Measurements from ENCODE around the gene UCP3. TPM values are rescaled to one million over a fixed set of nuclear protein-coding genes. Genes with fewer than 3 reads are reported as not detected.
"Not testable (repeated sequence)": the region's sequence is repeated elsewhere in the genome, so short reads cannot be mapped to it uniquely, and the experiment has no call there.

Gene UCP3
- total and polyA plus RNA-seq, 8 donors, result under 0.01 to 28.0 (median 0.70) TPM; not detected in 1

- H3K4me3 ChIP-seq, result no peak overlapping the region
- peaks cover 8 to 13% (median 9%) of the 10 kb centered on the region in 4 donors for H3K4me1 ChIP-seq
- WGBS, 5 donors, result 83 to 93% (median 87%) methylated on average over 7 of the region's 7 CpGs
- DNase-seq, result no peak
- no peaks in the 10 kb centered on the region for H3K9me3 ChIP-seq
- no peaks in the 10 kb centered on the region for H3K36me3 ChIP-seq
- no peak overlapping the region for H3K27ac ChIP-seq
- intact Hi-C loops (cut with DNase I; ENCODE audit: low total_unique reads), result no loop called here
- no peak for TF ChIP-seq POLR2A (IDR thresholded peaks at IDR 0.05)
- TF ChIP-seq CTCF (IDR thresholded peaks at IDR 0.05), result no peak
- TF ChIP-seq POLR2AphosphoS5 (IDR thresholded peaks at IDR 0.05), result no peak
- TF ChIP-seq EP300 (IDR thresholded peaks at IDR 0.05), result no peak
- no peaks in the 10 kb centered on the region for H3K27me3 ChIP-seq
Measured at GRCh38 chr11:73988227-73988626, 20.7 kb downstream of the UCP3 start.

GRCh38 chr11:73985661-73986060 is 23.2 kb downstream of the UCP3 start:
- 91 to 93% (median 91%) methylated on average over 4 of the region's 4 CpGs for WGBS, 5 donors
- DNase-seq; H3K4me3 ChIP-seq; intact Hi-C loops (cut with DNase I; ENCODE audit: low total_unique reads); H3K27me3 ChIP-seq; H3K36me3 ChIP-seq; H3K9me3 ChIP-seq; H3K27ac ChIP-seq: not testable (repeated sequence)
- H3K4me1 ChIP-seq, result peaks cover 21 to 32% (median 24%) of the 10 kb centered on the region in 4 donors

GRCh38 chr11:73983741-73984538 is 24.9 kb downstream of the UCP3 start:
- Histone ChIP-seq H3K27ac (peak overlapping the region; percentile 89 to 96 (median 92)), H3K4me3 (peak overlapping the region; percentile 57 to 64 (median 62)), H3K27me3 (no peaks in the 10 kb centered on the region), H3K36me3 (peaks cover 0 to 5% (median under 1%) of the 10 kb centered on the region in 4 donors), H3K4me1 (peaks cover 26 to 49% (median 38%) of the 10 kb centered on the region in 4 donors), H3K9me3 (no peaks in the 10 kb centered on the region)
- intact Hi-C loops (cut with DNase I; ENCODE audit: low total_unique reads), result no loop called here
- WGBS, 5 donors, result 52 to 61% (median 58%) methylated on average over 18 of the region's 18 CpGs
- DNase-seq, result no peak
- no peak for TF ChIP-seq POLR2AphosphoS5 (IDR thresholded peaks at IDR 0.05)
- TF ChIP-seq EP300 (IDR thresholded peaks at IDR 0.05), result no peak
- TF ChIP-seq POLR2A (IDR thresholded peaks at IDR 0.05), result no peak

- Histone ChIP-seq H3K9me3 (no peaks in the 10 kb centered on the region), H3K4me3 (peak overlapping the region; percentile 57 to 64 (median 62)), H3K4me1 (peaks cover 26 to 57% (median 43%) of the 10 kb centered on the region in 4 donors), H3K27me3 (no peaks in the 10 kb centered on the region), H3K27ac (peak overlapping the region; percentile 89 to 96 (median 92)), H3K36me3 (peaks cover 2 to 13% (median 8%) of the 10 kb centered on the region in 4 donors)
- intact Hi-C loops (cut with DNase I; ENCODE audit: low total_unique reads), result no loop called here
- TF ChIP-seq POLR2A (IDR thresholded peaks at IDR 0.05) (peak in 2 of 4 donors; percentile 32 to 72), POLR2AphosphoS5 (IDR thresholded peaks at IDR 0.05) (peak; percentile 25 to 90 (median 80)), EP300 (IDR thresholded peaks at IDR 0.05) (no peak)
- WGBS, 5 donors, result 0 to 2% (median 0%) methylated on average over 37 to 56 of the region's 56 CpGs
- DNase-seq, result peak; percentile 94 to 98
Measured at GRCh38 chr11:73982990-73983740, 25.7 kb downstream of the UCP3 start.

GRCh38 chr11:73982595-73982989 is 26.3 kb downstream of the UCP3 start, which contains the start of gene UCP2:
Gene UCP2 (minus strand): TSS chr11:73982843. CDS start chr11:73978378, 4,465 bp downstream.
- WGBS, 5 donors, result 0 to 2% (median 1%) methylated on average over 22 to 43 of the region's 43 CpGs
- peak within 1 kb of the TSS; percentile 89 to 96 (median 92) for H3K27ac ChIP-seq
- no peaks in the 10 kb centered on the region for H3K27me3 ChIP-seq
- TF ChIP-seq EP300 (IDR thresholded peaks at IDR 0.05) (no peak), POLR2AphosphoS5 (IDR thresholded peaks at IDR 0.05) (peak; percentile 38 to 86 (median 53))
- intact Hi-C loops (cut with DNase I; ENCODE audit: low total_unique reads), result no loop called here
- H3K4me1 ChIP-seq, result peaks cover 26 to 62% (median 45%) of the 10 kb centered on the region in 4 donors
- H3K9me3 ChIP-seq, result no peaks in the 10 kb centered on the region
- peak; percentile 91 to 94 for DNase-seq
- peaks cover 3 to 19% (median 14%) of the 10 kb centered on the region in 4 donors for H3K36me3 ChIP-seq
- H3K4me3 ChIP-seq, result peak within 1 kb of the TSS; percentile 57 to 64 (median 62)

All from stomach (tissue), 9 donors.